A549 treated with AZD2906 at 1 μM for 4 hours (cell line): ENCODE measurements around the gene ATP2A3. TPM values are rescaled to one million over a fixed set of nuclear protein-coding genes. Genes with fewer than 3 reads are reported as not detected.

Experiments
- total RNA-seq: library from RNA; stranded (reverse); fragments of 200-300 nt; extraction: Qiagen RNA extraction; gene quantifications from 5 replicates; pipeline ENCODE4 v1.2.3, GENCODE V29; 2022

ATP2A3 gene
- total RNA-seq = 4.3 to 5.3 TPM (median 4.7 TPM) in 5 replicates

GRCh38 chr17:3964203-3965117 lies at the start of gene ATP2A3:
Gene ATP2A3, minus strand, starts transcription at chr17:3964437. Its CDS starts 146 bp downstream, at chr17:3964291.

GRCh38 chr17:3915995-3916696 lies 48.1 kb downstream of the ATP2A3 start, which contains the start of gene P2RX1:
Gene P2RX1, minus strand, starts transcription at chr17:3916465. Its CDS starts 240 bp downstream, at chr17:3916225.

DNA sequence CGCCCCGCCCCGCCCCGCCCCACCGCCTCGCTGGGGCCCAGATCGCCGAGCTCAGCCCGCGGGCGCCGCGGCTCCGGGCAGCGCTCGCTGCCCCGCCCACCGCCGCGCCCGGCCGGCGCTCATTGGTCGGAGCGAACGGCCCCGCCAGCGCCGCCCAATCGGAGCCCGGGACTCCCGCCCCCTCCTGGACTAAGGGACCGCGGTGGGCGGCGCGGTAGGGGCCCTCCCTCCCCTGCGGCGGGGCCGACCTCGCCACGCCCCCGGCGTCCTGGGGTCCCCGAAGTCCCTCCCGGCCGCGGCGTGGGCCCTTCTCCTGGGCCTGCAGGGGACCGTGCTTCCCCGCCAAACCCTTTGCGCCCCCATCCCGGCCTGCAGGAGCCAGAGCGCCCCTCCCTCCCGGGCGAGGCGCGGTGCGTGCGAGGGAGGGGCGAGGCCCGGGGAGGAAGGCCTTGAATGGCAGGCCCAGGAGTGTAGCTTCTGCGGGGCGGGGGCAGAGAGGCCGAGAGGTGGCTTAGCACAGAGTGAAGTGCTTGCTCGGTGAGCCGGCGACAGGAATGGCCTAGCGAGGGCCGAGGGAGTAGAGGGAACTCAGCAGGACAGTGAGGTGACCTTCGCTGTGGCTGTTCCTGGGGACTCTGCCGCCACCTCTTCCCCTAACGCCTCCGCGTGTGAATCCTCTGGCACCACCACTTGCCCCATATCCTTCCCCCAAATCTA lies 71.1 kb downstream of the ATP2A3 start, which contains the start of gene CAMKK1:
CAMKK1 (minus strand) TSS at position 51 of the 717 bp plus-strand sequence. CDS start 7,366 bp downstream, outside the sequence.

Other genes with a start within 250 kb of the ATP2A3 start
- 11.9 to 14.8 TPM (median 12.3 TPM) in 5 replicates for gene HASPIN, start 240.5 kb downstream of the ATP2A3 start, total RNA-seq
- 85.6 to 89.3 TPM (median 88.0 TPM) in 5 replicates for gene ITGAE, start 163.2 kb downstream of the ATP2A3 start, total RNA-seq
- 26.8 to 32.3 TPM (median 31.0 TPM) in 5 replicates for gene NCBP3, start 118.2 kb downstream of the ATP2A3 start, total RNA-seq
- 24.5 to 28.1 TPM (median 27.2 TPM) in 5 replicates for gene CAMKK1, start 71.4 kb downstream of the ATP2A3 start, total RNA-seq
- 0.08 TPM in 1 of 5 replicates, not detected in the others for gene P2RX1, start 48.0 kb downstream of the ATP2A3 start, total RNA-seq
- gene ZZEF1, start 178.6 kb upstream of the ATP2A3 start, total RNA-seq = 12.1 to 15.2 TPM (median 13.9 TPM) in 5 replicates
- gene CYB5D2, start 178.8 kb upstream of the ATP2A3 start, total RNA-seq = 17.4 to 20.2 TPM (median 18.0 TPM) in 5 replicates